AG09309 (cell line): ENCODE measurements around the gene CST9L.

Source experiments
- DNase-seq: peaks from one replicate; pipeline ENCODE4 v3.0.0-alpha.2; 2010; ENCODE audit warnings: low read depth
- H3K4me3 ChIP-seq: 2 replicates; pipeline ENCODE4 v1.5.1; 2011; ENCODE audit warnings: mild to moderate bottlenecking, low read depth, low read length, moderate library complexity; ENCODE audit not compliant: control insufficient read depth
- TF ChIP-seq, protein P1 (sequence below): IDR thresholded peaks from 2 replicates; pipeline ENCODE4 v1.5.1; 2011; ENCODE audit warnings: mild to moderate bottlenecking, low read depth, low read length, inconsistent platforms; ENCODE audit not compliant: insufficient read depth, control insufficient read depth; ENCODE audit errors: missing control alignments

The CST9L gene

GRCh38 chr20:23587631-23588030 lies 19.3 kb upstream of the CST9L start:
- no peak for DNase-seq
- TF ChIP-seq, protein P1, sequence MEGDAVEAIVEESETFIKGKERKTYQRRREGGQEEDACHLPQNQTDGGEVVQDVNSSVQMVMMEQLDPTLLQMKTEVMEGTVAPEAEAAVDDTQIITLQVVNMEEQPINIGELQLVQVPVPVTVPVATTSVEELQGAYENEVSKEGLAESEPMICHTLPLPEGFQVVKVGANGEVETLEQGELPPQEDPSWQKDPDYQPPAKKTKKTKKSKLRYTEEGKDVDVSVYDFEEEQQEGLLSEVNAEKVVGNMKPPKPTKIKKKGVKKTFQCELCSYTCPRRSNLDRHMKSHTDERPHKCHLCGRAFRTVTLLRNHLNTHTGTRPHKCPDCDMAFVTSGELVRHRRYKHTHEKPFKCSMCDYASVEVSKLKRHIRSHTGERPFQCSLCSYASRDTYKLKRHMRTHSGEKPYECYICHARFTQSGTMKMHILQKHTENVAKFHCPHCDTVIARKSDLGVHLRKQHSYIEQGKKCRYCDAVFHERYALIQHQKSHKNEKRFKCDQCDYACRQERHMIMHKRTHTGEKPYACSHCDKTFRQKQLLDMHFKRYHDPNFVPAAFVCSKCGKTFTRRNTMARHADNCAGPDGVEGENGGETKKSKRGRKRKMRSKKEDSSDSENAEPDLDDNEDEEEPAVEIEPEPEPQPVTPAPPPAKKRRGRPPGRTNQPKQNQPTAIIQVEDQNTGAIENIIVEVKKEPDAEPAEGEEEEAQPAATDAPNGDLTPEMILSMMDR, result no peak
- no peak overlapping the region for H3K4me3 ChIP-seq

GRCh38 chr20:23586735-23587525 lies 18.6 kb upstream of the CST9L start:
- no peak overlapping the region for H3K4me3 ChIP-seq
- DNase-seq, result no peak
- TF ChIP-seq, protein P1, result no peak

DNA sequence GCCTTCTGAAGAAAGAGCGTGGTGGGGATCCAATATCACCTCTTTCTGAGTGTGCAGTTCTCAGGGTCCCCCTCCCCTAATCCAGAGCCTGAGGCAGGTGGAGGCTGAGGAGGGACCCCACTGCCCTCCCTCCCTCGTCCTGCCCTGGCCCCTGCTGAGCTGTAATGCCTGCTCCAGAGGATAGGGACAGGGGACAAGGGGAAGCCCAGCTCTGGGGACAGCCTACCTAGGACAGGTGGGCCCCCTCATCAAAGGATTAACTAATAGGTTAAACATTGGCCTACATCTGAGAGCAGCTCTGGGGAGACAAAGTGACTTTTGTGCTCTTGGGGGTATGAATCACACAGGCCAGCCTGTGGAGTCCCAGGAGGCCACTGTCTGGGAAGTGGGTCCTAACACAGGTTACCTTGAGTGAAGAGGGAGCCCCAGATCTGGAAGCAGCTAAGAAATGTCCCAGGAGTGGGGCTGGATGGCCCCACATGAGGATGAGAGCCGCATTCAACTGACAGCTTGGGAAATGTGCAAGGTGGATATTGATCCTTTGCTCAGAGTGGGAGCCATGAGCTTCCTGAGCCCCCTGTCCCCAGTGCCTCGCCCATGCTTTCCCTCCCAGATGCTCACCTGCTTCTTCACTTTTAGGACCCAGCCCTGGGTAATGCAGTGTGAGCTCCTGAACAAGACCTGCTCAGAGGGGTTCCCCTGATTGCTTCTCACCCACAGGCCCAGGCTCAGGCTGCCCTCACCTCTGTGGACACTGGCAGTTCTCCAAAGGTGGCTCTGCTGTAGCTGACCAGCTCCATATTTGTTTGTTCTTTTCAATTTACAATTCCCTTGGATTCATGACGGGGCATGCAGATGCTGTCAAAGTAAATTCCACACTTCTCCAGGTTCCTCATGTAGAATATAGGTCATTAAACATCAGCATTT lies 17.8 kb upstream of the CST9L start:
- TF ChIP-seq, protein P1, result no peak
- no peak for DNase-seq

GRCh38 chr20:23585449-23585807 lies 17.1 kb upstream of the CST9L start:
- no peak for DNase-seq
- TF ChIP-seq, protein P1, result no peak
- no peak overlapping the region for H3K4me3 ChIP-seq

More for the DNA sequence above, 17.8 kb upstream of the CST9L start:
- H3K4me3 ChIP-seq, result no peak overlapping the region

GRCh38 chr20:23584434-23585199 lies 16.3 kb upstream of the CST9L start:
- DNase-seq, result no peak
- TF ChIP-seq, protein P1, result no peak
- no peak overlapping the region for H3K4me3 ChIP-seq

DNA sequence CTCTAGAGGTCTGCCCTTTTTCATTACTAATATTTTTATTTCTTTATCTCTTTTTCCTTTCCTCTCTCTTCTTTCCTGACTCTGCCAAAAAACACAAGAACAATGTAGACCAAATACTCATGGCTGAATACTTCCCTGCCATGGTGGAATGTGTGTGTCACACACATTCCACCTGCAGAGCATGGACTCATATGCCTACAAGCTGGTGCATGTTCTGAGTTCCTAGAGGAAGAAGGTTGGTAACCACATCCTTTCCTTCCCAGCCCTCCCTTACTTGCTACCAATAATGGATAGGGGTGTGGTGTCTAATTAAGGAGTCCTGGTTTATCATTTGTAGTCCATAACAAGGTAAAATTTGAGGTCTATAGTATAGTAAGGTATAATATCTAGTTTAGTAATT lies 15.2 kb upstream of the CST9L start:
- H3K4me3 ChIP-seq, result no peak overlapping the region
- TF ChIP-seq, protein P1, result no peak

More for the DNA sequence above, 15.2 kb upstream of the CST9L start:
- DNase-seq, result no peak
